ENCODE results near the gene RABL6.
A peak's percentile ranks its signal among the peaks of the same experiment; 100 is the strongest.
"Not testable (repeated sequence)": the region's sequence is repeated elsewhere in the genome, so short reads cannot be mapped to it uniquely, and the experiment has no call there.

Gene RABL6

DNA sequence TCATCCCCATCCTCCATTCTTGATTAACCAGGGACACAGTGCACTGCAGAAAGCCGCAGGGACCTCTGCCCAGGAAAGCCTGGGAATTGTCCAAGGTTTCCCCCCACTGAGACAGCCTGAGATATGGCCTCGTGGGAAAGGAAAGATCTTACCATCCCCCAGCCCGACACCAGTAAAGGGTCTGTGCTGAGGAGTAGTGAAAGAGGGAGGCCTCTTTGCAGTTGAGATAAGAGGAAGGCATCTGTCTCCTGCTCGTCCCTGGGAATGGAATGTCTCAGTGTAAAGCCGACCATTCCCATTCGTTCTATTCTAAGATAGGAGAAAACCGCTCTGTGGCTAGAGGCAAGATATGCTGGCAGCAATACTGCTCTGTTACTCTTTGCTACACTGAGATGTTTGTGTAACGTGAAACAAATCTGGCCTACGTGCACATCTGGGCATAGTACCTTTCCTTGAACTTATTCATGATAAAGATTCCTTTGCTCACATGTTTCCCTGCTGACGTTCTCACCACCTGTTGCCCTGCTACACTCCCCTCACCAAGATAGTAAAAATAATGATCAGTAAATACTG is 10.9 kb upstream of the RABL6 start:
- DNase-seq, result not testable (repeated sequence)

- DNase-seq, result no peak
Observed at GRCh38 chr9:136798708-136799078, 9.1 kb upstream of the RABL6 start.

GRCh38 chr9:136799079-136799853 is 8.5 kb upstream of the RABL6 start:
- no peak for DNase-seq

DNA sequence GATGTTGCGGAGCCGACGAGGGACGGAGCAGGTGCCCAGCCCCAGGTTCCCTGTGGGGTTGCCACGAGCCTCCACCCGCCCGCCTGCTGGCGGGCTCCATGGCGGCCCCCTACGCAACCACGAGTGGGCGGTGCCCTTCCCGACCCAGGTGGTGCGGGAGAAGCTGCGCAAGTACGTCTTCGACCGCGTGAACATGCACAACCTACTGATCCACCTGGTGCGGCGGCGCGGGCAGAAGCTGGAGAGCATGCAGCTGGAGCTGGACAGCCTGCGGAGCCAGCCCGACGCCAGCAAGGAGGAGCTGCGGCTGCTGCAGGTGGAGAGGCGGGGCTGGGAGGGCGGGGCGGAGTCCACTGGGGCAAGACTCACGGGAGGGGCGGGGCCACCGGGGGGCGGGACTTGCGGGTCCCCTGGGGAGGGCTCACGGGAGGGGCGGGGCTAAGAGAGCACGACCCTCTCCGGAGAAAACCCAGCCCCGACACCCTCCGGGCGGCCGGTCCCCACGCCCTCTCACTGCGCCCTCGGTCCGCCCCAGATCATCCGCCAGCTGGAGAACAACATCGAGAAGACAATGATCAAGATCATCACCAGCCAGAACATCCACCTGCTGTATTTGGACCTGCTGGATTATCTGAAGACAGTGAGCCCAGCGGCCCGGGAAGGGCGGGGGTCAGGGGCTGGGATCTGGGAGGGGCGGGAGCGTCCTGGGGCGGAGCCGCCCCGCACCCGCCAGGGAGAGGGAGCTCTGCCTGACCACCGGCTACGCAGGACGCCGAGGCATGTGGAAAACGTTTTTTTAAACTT is 7.7 kb upstream of the RABL6 start:
- peak; percentile 98 for DNase-seq

DNA sequence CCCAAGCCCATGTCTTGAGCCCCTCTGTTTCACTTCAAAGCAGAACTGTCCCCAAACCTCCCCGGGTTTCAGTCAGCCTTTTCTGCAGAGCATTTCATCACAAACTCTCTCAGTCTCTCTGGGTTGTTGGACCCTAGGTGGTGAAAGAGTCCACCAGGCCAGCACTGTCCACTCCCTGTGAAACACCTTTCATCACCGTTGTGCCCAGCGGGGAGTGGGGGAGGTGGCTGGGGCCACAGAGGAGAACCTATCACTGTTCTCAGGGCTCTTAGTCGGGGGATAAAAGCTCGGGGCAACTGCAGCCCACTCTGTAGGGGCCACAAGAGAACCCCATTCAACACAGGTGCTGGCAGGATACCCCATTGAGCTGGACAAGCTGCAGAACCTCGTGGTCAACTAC is 5.4 kb upstream of the RABL6 start:
- DNase-seq, result no peak

- not testable (repeated sequence) for DNase-seq
Observed at GRCh38 chr9:136803009-136803550, 4.7 kb upstream of the RABL6 start.

DNA sequence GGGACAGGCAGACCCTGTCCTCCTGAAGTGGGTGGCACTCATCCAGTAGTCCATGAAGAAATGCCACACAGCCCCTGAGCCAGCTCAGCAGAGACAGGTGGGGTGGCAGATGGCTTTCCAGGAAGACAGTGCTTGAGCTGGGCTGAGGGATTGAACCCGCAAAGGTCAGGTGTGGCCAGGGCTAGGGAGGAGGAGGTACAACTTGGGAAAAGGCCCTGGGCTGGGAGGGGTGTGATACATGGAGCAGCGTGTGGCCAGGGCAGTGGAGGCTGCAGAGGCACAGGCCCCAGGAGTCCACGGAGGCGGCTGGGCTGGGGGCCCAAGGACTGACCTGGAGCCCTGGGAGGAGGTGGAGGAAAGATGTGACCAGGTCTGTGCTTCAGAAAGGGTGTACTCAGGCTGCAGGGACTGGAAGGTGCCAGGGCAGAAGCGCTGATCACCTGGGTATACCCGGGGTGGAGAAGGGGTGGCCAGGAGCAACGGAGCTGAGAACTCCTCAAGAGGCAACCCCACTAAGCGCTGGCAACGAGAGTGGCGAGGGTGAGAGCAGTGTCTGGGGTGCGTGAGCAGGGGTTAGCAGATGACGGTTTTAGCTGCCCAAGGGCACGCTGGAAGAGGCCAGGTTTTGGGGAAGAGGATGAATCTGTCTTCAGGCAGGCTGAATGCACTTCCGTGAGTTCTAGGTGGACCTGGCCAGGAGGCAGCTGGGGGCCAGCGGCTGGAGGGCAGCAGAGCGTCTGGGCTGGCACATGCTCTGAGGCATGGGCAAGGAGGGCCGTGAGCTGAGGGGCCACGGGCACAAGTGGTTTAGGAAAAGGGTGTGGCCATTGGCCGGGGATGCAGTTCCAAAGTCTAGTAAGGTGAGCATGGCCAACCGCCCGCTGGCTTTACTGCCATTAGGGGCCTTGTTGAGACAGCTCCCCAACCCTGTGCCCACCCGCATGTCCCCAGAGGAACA is 3.9 kb upstream of the RABL6 start:
- DNase-seq, result no peak

DNA sequence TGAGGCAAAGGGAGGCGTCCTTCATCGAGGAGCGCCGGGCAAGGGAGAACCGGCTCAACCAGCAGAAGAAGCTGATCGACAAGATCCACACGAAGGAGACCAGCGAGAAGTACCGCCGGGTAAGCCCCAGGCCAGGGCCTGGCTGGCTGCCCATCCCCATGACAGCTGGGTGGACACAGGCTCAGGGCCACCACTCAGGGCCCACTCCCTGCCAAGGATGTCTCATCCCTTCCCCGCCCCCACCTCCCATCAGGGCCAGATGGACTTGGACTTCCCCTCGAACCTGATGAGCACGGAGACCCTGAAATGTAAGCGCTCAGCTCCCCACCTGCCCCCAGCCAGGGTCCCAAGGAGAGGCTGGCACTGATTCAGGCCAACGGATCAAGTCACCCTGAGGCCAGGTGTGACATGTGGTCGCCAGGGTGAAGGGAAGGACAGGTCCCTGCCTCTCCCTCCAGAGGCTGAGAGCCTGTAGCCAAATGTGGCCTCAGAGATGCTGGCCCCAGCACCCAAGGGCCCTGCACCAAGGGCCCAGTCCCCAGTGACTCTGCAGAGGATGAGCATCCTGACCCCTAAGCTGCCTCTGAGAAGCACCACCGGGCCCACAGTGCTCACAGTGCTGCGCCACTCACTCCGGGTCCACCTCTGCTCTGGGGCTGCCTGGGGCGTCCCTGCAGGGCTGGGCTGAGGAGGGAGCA is 3.1 kb upstream of the RABL6 start:
- DNase-seq, result no peak

- DNase-seq, result no peak
Observed at GRCh38 chr9:136805207-136805740, 2.5 kb upstream of the RABL6 start.

- DNase-seq, result no peak
Observed at GRCh38 chr9:136806067-136806466, 1.7 kb upstream of the RABL6 start.

DNA sequence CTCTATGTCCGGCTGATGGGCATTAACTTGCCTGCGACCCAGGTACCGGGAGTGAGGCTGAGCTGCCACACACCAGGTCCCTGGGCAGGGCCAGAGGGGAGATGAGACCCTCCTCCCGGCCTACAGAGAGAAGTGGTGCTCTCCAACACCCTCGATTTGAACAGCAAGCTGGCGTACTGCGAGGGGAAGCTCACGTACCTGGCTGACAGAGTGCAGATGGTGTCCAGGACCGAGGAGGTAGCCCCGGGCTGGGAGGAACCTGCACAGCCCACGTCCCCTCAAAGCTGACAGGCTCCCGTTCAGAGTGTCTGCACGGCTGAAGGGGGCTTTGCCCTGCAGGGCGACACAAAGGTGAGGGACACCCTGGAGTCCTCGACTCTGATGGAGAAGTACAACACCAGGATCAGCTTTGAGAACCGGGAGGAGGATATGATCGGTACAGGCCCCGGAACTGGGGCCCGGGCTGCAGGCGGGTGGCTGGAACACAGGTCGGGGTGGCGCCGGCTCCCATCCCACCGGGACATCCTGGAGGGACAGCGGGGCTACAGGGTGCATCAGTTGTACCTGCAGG is 1.0 kb upstream of the RABL6 start:
- no peak for DNase-seq

- DNase-seq, result peak; percentile 64
Observed at GRCh38 chr9:136808075-136808805, 492 bp downstream of the RABL6 start.

GRCh38 chr9:136808806-136809158 is 1.0 kb downstream of the RABL6 start:
- no peak for DNase-seq

- DNase-seq, result no peak
Observed at GRCh38 chr9:136814725-136815421, 7.1 kb downstream of the RABL6 start.

GRCh38 chr9:136815422-136815782 is 7.7 kb downstream of the RABL6 start:
- DNase-seq, result no peak

- DNase-seq, result no peak
Observed at GRCh38 chr9:136820971-136821825, 13.4 kb downstream of the RABL6 start.

DNA sequence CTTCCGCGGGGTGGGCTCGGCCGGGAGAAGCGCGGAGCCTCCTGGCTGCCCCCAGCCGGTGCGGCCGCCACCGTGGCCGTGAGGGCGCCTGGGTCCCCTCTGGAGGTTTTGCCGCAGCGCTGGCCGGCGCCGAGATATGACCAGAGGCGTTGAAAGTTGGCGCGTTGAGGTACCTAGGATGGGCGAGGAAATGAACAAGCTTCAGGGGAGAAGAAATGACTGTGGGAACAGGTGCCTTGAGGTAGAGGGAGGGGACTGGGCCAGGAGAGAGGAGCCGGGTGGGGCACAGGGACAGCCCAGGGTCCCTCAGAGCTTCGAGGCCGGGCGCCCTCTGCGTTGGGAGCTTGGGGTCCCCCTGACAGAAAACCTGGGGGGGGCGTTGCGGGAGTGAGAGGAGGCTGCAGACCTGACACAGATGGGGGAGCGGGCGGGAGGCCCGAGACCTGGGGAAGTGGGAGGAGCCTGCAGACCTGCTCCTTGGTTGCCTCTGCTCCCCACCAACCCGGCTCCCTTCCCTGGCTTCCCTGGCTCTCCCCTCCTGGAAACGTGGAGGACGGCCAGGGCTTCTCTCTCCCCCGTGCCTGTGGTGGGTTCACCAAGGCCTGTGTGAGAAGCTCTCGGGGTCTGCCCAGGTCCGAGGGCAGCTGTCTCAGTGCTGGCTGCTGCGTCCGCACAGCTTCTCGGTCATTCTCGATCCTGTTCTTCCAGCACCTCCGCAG is 14.2 kb downstream of the RABL6 start:
- no peak for DNase-seq
